Activated effector memory CD4-positive, alpha-beta T cell treated with Interleukin-2 at 50 U/mL for 16 hours (primary cell): Measurements from ENCODE around the gene AEBP1.
A peak's percentile ranks its signal among the peaks of the same experiment; 100 is the strongest.
"Not testable (repeated sequence)": the region's sequence is repeated elsewhere in the genome, so short reads cannot be mapped to it uniquely, and the experiment has no call there.

ENCODE experiments used
- DNase-seq: peaks from one replicate; pipeline ENCODE4 v3.0.0-alpha.2; 2020

AEBP1 gene

GRCh38 chr7:44121761-44122420 is 17.7 kb downstream of the AEBP1 start:
- no peak for DNase-seq

- DNase-seq, result no peak
These were observed 18.4 kb downstream of the AEBP1 start for GRCh38 chr7:44122529-44122928.

GRCh38 chr7:44123190-44124003 is 19.3 kb downstream of the AEBP1 start, which contains the start of gene POLD2:
Gene POLD2, minus strand, starts transcription at chr7:44123548. Its CDS starts 1,495 bp downstream, at chr7:44122053.
- peak; percentile 96 for DNase-seq

GRCh38 chr7:44124822-44125202 is 20.7 kb downstream of the AEBP1 start:
- DNase-seq, result no peak

- DNase-seq, result not testable (repeated sequence)
These were observed 22.4 kb downstream of the AEBP1 start for GRCh38 chr7:44126574-44126973.

GRCh38 chr7:44127161-44127560 is 23.0 kb downstream of the AEBP1 start:
- DNase-seq, result no peak

GRCh38 chr7:44128721-44129582 is 24.8 kb downstream of the AEBP1 start:
- no peak for DNase-seq

- no peak for DNase-seq
These were observed 27.3 kb downstream of the AEBP1 start for GRCh38 chr7:44131173-44132029.

- DNase-seq, result no peak
These were observed 27.9 kb downstream of the AEBP1 start for GRCh38 chr7:44132039-44132438.

- no peak for DNase-seq
These were observed 29.1 kb downstream of the AEBP1 start for GRCh38 chr7:44133295-44133694.

- DNase-seq, result no peak
These were observed 30.9 kb downstream of the AEBP1 start for GRCh38 chr7:44134943-44135628.

GRCh38 chr7:44136731-44137130 is 32.6 kb downstream of the AEBP1 start:
- no peak for DNase-seq

GRCh38 chr7:44138698-44139097 is 34.6 kb downstream of the AEBP1 start:
- no peak for DNase-seq

GRCh38 chr7:44139311-44140010 is 35.3 kb downstream of the AEBP1 start:
- no peak for DNase-seq

GRCh38 chr7:44140341-44140740 is 36.2 kb downstream of the AEBP1 start:
- no peak for DNase-seq

- no peak for DNase-seq
These were observed 37.2 kb downstream of the AEBP1 start, which contains the start of gene MYL7 for GRCh38 chr7:44141221-44141850. Gene MYL7, minus strand, starts transcription at chr7:44141332. Its CDS starts 27 bp downstream, at chr7:44141305.

- no peak for DNase-seq
These were observed 37.9 kb downstream of the AEBP1 start for GRCh38 chr7:44142028-44142427.

GRCh38 chr7:44143646-44144250 is 39.6 kb downstream of the AEBP1 start:
- no peak for DNase-seq

GRCh38 chr7:44144426-44144967 is 40.4 kb downstream of the AEBP1 start:
- no peak for DNase-seq
